Calu3 (cell line): Measurements from ENCODE around the gene MCOLN2. TPM values are rescaled to one million over a fixed set of nuclear protein-coding genes. Genes with fewer than 3 reads are reported as not detected.

Experiments
- BruUV-seq: library from RNA; stranded (reverse); fragments of 400-500 nt; replicated peaks from 2 replicates; lab custom pipeline; 2021; lab: Mats Ljungman, UMichigan
- CTCF ChIA-PET: fragments of 300-600 bp; sonication (Branson Sonifier 250); formaldehyde crosslinking; loops from one replicate; lab custom pipeline; 2022; ENCODE audit warnings: antibody characterized with exemption; lab: Charles Lee
- DNase-seq: peaks from one replicate; pipeline ENCODE4 v3.0.0; 2022
- H3K27ac Mint-ChIP-seq: one replicate; pipeline ENCODE4 v1.8.0; 2022; ENCODE audit warnings: mixed read lengths; ENCODE audit not compliant: unreplicated experiment
- H3K27me3 Mint-ChIP-seq: one replicate; pipeline ENCODE4 v1.8.0; 2022; ENCODE audit warnings: mixed read lengths; ENCODE audit not compliant: unreplicated experiment
- H3K36me3 Mint-ChIP-seq: one replicate; pipeline ENCODE4 v1.8.0; 2022; ENCODE audit warnings: mild to moderate bottlenecking, moderate library complexity, mixed read lengths; ENCODE audit not compliant: insufficient read depth, unreplicated experiment
- H3K4me1 Mint-ChIP-seq: one replicate; pipeline ENCODE4 v1.8.0; 2022; ENCODE audit warnings: mild to moderate bottlenecking, low read depth, mixed read lengths; ENCODE audit not compliant: unreplicated experiment
- H3K4me3 Mint-ChIP-seq: one replicate; pipeline ENCODE4 v1.8.0; 2022; ENCODE audit warnings: mild to moderate bottlenecking, low read depth, moderate library complexity, mixed read lengths; ENCODE audit not compliant: unreplicated experiment
- H3K9me3 Mint-ChIP-seq: one replicate; pipeline ENCODE4 v1.8.0; 2022; ENCODE audit warnings: low read depth, mixed read lengths; ENCODE audit not compliant: unreplicated experiment
- CTCF ChIP-seq: fragments of 200-600 bp; IDR thresholded peaks from one replicate; pipeline ENCODE4 v1.8.0; 2022; ENCODE audit warnings: antibody characterized with exemption; ENCODE audit not compliant: unreplicated experiment
- intact Hi-C: fragments of 100-400 bp; cut with micrococcal nuclease; formaldehyde crosslinking; loops from one replicate; pipeline ENCODE4 v1.10.0; 2022; ENCODE audit not compliant: unreplicated experiment
- total RNA-seq: library from RNA; stranded (reverse); gene quantifications from 2 replicates; pipeline ENCODE4 v1.2.3, GENCODE V29; 2022

The MCOLN2 gene
- total RNA-seq, 1 experiment from 2014 or later, result 12.2 TPM

- H3K27me3 Mint-ChIP-seq, result no peaks in the 10 kb centered on the region
- H3K9me3 Mint-ChIP-seq, result no peaks in the 10 kb centered on the region
- intact Hi-C loops, result no loop called here
- no peaks in the 10 kb centered on the region for H3K36me3 Mint-ChIP-seq
- TF ChIP-seq CTCF, result no peak
- no peaks in the 10 kb centered on the region for H3K4me1 Mint-ChIP-seq
- H3K27ac Mint-ChIP-seq, result no peak overlapping the region
- no peak for DNase-seq
- no TSS peak for BruUV-seq
- CTCF ChIA-PET, result no interaction called here
- no peak overlapping the region for H3K4me3 Mint-ChIP-seq
Measured at GRCh38 chr1:84963021-84963420, 33.9 kb downstream of the MCOLN2 start.

- Mint-ChIP-seq H3K4me3 (no peak overlapping the region), H3K36me3 (no peaks in the 10 kb centered on the region), H3K9me3 (no peaks in the 10 kb centered on the region), H3K27ac (no peak overlapping the region), H3K4me1 (no peaks in the 10 kb centered on the region), H3K27me3 (no peaks in the 10 kb centered on the region)
- no TSS peak for BruUV-seq
- intact Hi-C loops, result no loop called here
- CTCF ChIA-PET, result interaction anchor here (1.5 kb wide), 1 partner anchor 16 kb away, joined by 7 read pairs; no protein-coding TSS in a partner anchor
- DNase-seq, result no peak
- no peak for TF ChIP-seq CTCF
Measured at GRCh38 chr1:84961316-84961715, 35.6 kb downstream of the MCOLN2 start.

GRCh38 chr1:84960371-84960770, 36.5 kb downstream of the MCOLN2 start:
- DNase-seq, result no peak
- H3K36me3 Mint-ChIP-seq, result no peaks in the 10 kb centered on the region
- H3K27me3 Mint-ChIP-seq, result no peaks in the 10 kb centered on the region
- BruUV-seq, result no TSS peak
- H3K9me3 Mint-ChIP-seq, result no peaks in the 10 kb centered on the region
- no peak overlapping the region for H3K27ac Mint-ChIP-seq
- no peak for TF ChIP-seq CTCF
- intact Hi-C loops, result no loop called here
- CTCF ChIA-PET, result interaction anchor here (0.9 to 1.5 kb wide), 2 partner anchors 15 to 280 kb away, joined by 3 to 7 read pairs; no protein-coding TSS in a partner anchor
- no peaks in the 10 kb centered on the region for H3K4me1 Mint-ChIP-seq
- H3K4me3 Mint-ChIP-seq, result no peak overlapping the region

- no TSS peak for BruUV-seq
- no peaks in the 10 kb centered on the region for H3K27me3 Mint-ChIP-seq
- H3K4me1 Mint-ChIP-seq, result no peaks in the 10 kb centered on the region
- no peaks in the 10 kb centered on the region for H3K9me3 Mint-ChIP-seq
- H3K4me3 Mint-ChIP-seq, result no peak overlapping the region
- CTCF ChIA-PET, result no interaction called here
- no peaks in the 10 kb centered on the region for H3K36me3 Mint-ChIP-seq
- no peak overlapping the region for H3K27ac Mint-ChIP-seq
- DNase-seq, result no peak
- intact Hi-C loops, result no loop called here
- no peak for TF ChIP-seq CTCF
Measured at GRCh38 chr1:84959294-84959693, 37.6 kb downstream of the MCOLN2 start.
